Measurements from ENCODE around the gene MAFB.

- TF ChIP-seq CTCF (conservative IDR thresholded peaks at IDR 0.05; ENCODE audit: low read depth, low read length) (no peak), EZH2 (IDR thresholded peaks at IDR 0.05; ENCODE audit: borderline replicate concordance, low read depth, low read length, poor library complexity, severe bottlenecking) (no peak)
These were observed 47.8 kb downstream of the MAFB start for GRCh38 chr20:40641202-40641601.

Data from A673 (cell line).